HG03558 (cell line): ENCODE results near the gene ACTR1B.
A peak's percentile ranks its signal among the peaks of the same experiment; 100 is the strongest.
"Not testable (repeated sequence)": the region's sequence is repeated elsewhere in the genome, so short reads cannot be mapped to it uniquely, and the experiment has no call there.

ENCODE experiments used
- ATAC-seq: cut with Tn5 transposase; IDR thresholded peaks from one replicate; pipeline ENCODE4 v1.9.1; 2021; ENCODE audit warnings: moderate number of reproducible peaks; ENCODE audit not compliant: unreplicated experiment; ENCODE audit errors: extremely low read depth

Gene ACTR1B

DNA sequence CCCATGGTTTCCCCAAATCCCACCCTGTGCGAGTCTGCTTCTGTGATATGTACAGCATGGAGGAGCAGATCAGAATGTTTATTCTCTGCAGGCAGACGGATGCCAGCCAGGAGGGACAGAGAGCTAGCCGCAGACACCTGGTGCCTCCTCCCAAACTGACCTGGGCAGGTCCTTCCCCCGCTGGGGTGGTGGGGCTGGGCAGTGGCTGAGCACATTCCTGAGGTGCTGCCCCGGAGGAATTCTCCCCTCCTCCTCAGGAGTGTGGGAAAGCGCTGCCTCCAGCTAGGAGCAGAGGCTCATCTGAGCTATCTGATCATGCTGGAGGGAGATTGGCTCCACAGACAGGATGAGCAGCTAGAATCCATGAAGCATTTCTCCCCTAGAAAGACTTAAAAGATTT, 27.3 kb upstream of the ACTR1B start:
- ATAC-seq: no peak

GRCh38 chr2:97688062-97688827, 24.4 kb upstream of the ACTR1B start:
- ATAC-seq: peak; percentile 46

DNA sequence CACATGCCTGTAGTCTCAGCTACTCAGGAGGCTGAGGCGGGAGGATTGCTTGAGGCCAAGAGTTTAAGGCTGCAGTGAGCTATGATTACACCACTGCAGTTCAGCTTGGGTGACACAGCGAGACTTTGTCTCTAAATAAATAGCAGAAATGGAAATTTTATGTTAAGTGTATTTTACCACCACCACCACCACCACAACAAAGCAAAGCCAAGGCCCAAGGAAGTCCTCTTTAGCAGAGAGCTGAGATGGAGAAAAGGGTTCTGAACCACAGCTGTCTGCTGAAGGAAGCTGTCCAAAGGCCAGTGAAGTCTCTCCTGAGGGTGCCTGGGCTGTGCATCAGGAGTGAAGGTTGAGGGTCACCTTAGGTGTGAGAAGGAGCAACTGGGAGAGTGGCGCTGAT, 23.4 kb upstream of the ACTR1B start:
- not testable (repeated sequence) for ATAC-seq

GRCh38 chr2:97678298-97678697, 14.5 kb upstream of the ACTR1B start:
- no peak for ATAC-seq

- ATAC-seq: no peak
Measured at GRCh38 chr2:97677480-97677879, 13.6 kb upstream of the ACTR1B start.

GRCh38 chr2:97676620-97677019, 12.8 kb upstream of the ACTR1B start:
- ATAC-seq: no peak

DNA sequence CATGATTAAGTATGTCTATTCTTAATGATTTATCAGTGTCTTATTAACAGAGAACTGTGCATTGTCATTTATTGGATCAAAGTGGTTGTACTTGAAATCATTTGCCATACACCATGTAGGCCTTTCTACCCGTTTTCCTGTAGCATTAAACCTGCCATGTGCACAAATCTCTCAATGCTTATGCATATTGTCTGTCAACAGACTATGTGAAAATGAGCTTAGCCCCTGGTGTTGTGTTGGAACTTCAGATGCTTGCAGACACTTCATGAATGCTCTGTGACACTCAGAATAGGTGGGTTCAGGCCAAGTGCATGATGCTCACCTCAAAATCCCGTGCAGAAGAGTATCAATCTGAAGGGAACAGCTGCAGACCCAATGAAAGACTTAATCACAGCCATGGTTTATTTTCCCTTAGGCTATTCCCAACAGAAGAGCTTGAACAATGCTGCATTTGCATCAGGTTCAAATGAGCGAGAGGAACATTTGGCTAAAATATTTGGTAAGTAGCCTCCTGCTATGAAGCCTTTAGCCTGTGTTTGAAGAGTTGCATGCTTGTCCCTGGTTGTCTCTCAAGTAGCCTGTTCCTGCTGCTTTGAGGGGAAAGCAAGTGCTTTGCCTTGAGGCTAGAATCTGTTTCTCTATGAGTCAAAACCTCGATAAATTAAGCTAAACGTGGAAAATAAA, 11.7 kb upstream of the ACTR1B start:
- no peak for ATAC-seq

- no peak for ATAC-seq
Measured at GRCh38 chr2:97673915-97674283, 10.1 kb upstream of the ACTR1B start.

GRCh38 chr2:97673182-97673914, 9.5 kb upstream of the ACTR1B start:
- ATAC-seq: no peak

GRCh38 chr2:97672606-97673140, 8.8 kb upstream of the ACTR1B start:
- ATAC-seq: not testable (repeated sequence)

GRCh38 chr2:97671526-97671925, 7.7 kb upstream of the ACTR1B start:
- ATAC-seq: no peak

- ATAC-seq: no peak
Measured at GRCh38 chr2:97670471-97670870, 6.6 kb upstream of the ACTR1B start.

DNA sequence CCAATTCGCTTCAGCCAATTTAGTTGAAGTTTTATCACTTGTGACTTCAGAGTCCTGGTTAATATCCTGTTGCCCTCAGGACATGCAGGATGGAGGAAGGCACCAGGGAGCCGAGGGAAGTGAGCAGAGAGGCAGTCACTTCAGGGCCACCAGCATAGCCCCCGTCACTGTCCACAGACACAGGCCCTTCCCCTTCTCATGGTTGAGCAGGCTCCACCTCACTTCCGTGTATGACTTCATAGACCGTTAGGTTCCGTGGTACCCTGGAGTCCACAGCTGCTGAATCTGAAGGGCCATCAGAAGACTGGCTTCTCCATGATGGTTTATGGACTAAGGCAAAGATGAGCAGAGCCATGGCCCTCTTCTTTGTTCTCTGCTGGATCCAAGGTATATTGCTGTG, 5.6 kb upstream of the ACTR1B start, which contains the start of gene C2orf92:
C2orf92 (plus strand) TSS at position 266 of the 400 bp plus-strand sequence; CDS start at position 342, 76 bp downstream.
- ATAC-seq: no peak

DNA sequence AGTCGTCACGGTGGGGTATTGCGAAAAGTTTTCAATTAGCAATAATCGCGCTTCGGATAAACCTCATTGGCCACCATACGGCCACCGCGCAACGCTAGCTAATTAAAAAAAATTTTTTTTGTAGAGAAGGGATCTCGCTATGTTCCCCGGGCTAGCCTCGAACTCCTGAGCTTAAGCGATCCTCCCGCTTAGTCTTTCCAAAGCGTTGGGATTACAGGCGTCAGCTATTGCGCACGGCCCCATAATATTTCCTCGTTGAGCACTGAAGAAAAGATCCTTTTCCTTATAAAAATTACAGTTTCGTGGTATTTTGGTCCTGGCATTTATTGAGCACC, 759 bp upstream of the ACTR1B start:
- no peak for ATAC-seq

DNA sequence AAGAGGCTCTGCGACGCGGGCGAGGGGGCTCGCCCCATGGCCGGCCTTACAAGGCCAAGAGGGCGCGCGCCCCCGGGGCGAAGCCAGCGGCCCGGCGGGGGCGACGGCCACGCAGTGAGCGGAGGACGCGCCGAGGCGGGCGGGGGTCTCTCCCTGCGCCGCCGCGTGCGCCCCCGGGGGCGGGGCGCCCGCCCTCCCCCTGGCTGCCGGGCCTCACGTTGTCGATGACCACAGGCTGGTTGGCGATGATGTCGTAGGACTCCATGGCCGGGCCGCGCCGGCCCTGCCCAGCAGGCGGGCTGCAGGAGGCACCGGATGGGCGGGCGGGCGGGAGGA, 250 bp downstream of the ACTR1B start:
- peak; percentile 16 for ATAC-seq

GRCh38 chr2:97662895-97663625, 784 bp downstream of the ACTR1B start:
- ATAC-seq: peak; percentile 23

GRCh38 chr2:97662386-97662894, 1.4 kb downstream of the ACTR1B start:
- no peak for ATAC-seq

DNA sequence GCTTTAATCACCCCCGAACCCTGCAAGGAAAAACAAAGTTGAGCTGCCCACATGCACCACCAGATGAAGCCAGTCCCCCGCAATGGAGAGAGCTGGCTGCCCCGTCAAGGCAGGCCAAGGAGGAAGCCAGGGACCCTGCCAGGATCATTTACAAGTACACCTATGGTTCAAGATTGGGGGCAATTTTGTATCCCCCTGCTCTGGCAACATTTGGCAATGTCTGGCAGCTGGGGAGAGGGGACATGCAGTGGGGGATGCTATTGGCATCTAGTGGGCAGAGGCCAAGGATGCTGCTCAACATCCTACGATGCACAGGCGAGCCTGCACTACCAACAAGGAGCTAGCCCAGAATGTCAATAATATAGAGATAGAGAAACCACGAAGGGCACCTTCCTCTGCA, 1.9 kb downstream of the ACTR1B start:
- ATAC-seq: no peak

GRCh38 chr2:97660775-97661389, 3.0 kb downstream of the ACTR1B start:
- ATAC-seq: no peak
